ACC112 (cell line): ENCODE data around the gene ABTB2.

ENCODE experiments used
- H2AFZ ChIP-seq: fragments of 200-600 bp; sonication (generic); one replicate; pipeline ENCODE4 v1.6.0; 2017; ENCODE audit warnings: antibody characterized with exemption, low read length; ENCODE audit not compliant: unreplicated experiment
- H3K27ac ChIP-seq: fragments of 200-600 bp; sonication (generic); 2 replicates; pipeline ENCODE4 v1.5.1; 2014; ENCODE audit warnings: low read depth, mild to moderate bottlenecking, antibody characterized with exemption, low read length, moderate library complexity
- H3K27me3 ChIP-seq: fragments of 200-600 bp; sonication (generic); 2 replicates; pipeline ENCODE4 v1.6.1; 2014; ENCODE audit warnings: mild to moderate bottlenecking, antibody characterized with exemption, low read length, moderate library complexity, mixed read lengths; ENCODE audit not compliant: insufficient read depth
- H3K36me3 ChIP-seq: fragments of 200-600 bp; sonication (generic); 2 replicates; pipeline ENCODE4 v1.6.1; 2016; ENCODE audit warnings: mild to moderate bottlenecking, antibody characterized with exemption, low read length, moderate library complexity, mixed read lengths; ENCODE audit not compliant: insufficient read depth
- H3K4me1 ChIP-seq: fragments of 200-600 bp; sonication (generic); one replicate; pipeline ENCODE4 v1.6.1; 2016; ENCODE audit warnings: low read length, mixed read lengths; ENCODE audit not compliant: insufficient read depth, unreplicated experiment, control insufficient read depth
- H3K4me3 ChIP-seq: fragments of 200-600 bp; sonication (generic); 2 replicates; pipeline ENCODE4 v1.5.1; 2014; ENCODE audit warnings: mild to moderate bottlenecking, low read depth, low read length
- H3K79me2 ChIP-seq: fragments of 200-600 bp; sonication (generic); one replicate; pipeline ENCODE4 v1.6.0; 2016; ENCODE audit warnings: low read length; ENCODE audit not compliant: control insufficient read depth, unreplicated experiment, insufficient read depth

The ABTB2 gene

DNA sequence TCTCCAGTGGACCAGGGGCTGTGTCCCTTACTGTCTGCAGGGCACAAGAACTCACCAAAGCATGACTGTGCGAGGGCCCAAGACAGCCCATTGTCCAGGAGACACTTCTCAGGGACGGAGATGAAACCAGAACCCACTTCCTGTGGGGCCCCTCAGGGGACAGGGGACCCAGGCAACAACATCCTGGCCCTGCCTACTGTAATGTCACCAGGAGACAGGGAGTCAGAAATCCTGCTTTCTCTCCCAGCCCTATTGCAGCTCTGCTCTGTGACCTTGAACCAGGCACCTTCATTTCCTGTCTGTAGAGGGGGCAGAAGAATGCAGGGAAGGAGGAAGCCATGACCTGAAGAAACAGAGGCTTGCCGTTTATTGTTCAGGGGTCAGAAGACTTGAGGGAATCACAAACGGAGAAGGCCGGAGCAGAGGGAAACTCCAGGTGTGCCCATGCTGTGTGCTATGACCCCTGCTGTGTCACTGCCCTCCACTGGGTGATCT lies 154.4 kb downstream of the ABTB2 start:
- Histone ChIP-seq H3K27ac (no peak overlapping the region), H3K79me2 (no peaks in the 10 kb centered on the region), H3K4me1 (peaks cover 16% of the 10 kb centered on the region), H3K4me3 (no peak overlapping the region), H3K36me3 (no peaks in the 10 kb centered on the region), H2AFZ (no peak overlapping the region), H3K27me3 (no peaks in the 10 kb centered on the region)

DNA sequence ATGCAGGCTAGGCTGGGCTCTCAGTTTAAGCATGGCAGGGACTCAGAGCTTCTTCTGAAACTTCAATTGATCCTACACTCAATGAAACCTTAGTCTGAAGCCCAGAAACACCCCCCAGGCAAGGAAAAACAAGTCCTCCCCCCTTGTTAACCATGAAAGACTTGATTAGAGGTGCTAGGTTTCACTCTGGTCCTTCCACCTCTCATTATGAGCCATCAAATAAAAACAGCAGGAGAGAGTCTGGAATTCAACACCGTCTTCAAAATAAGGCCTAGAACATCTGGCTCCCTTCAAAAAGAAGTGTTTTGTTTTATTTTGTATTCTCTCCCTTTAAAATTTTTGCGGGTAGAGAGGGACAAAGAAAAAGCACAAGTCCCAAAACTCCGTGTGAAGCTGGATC lies 156.7 kb downstream of the ABTB2 start:
- no peak overlapping the region for H2AFZ ChIP-seq
- H3K4me3 ChIP-seq, result no peak overlapping the region
- H3K4me1 ChIP-seq, result peaks cover 16% of the 10 kb centered on the region
- no peaks in the 10 kb centered on the region for H3K27me3 ChIP-seq
- no peak overlapping the region for H3K27ac ChIP-seq
- no peaks in the 10 kb centered on the region for H3K36me3 ChIP-seq
- no peaks in the 10 kb centered on the region for H3K79me2 ChIP-seq

DNA sequence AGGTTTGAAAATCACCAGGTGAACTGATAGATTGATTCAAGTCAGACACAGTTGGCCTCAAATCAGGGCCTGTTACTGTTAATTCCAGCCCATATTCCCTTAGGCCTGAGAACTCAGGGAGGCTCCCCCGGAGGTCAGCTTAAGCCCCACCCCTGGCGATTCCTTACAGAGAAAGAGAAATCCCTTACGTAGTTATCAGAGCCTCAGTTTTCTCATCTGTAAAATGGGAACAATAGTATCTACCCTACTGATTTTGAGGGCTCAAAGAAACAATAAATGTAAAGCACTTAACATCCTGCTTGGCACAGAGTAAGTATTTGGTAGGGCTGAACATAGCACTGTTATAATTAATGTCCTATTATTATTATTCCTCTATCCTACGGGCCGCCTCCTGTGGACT lies 158.3 kb downstream of the ABTB2 start:
- no peaks in the 10 kb centered on the region for H3K36me3 ChIP-seq
- H3K27me3 ChIP-seq, result no peaks in the 10 kb centered on the region
- H3K4me1 ChIP-seq, result peaks cover 9% of the 10 kb centered on the region
- no peak overlapping the region for H2AFZ ChIP-seq
- no peaks in the 10 kb centered on the region for H3K79me2 ChIP-seq
- no peak overlapping the region for H3K4me3 ChIP-seq
- no peak overlapping the region for H3K27ac ChIP-seq

DNA sequence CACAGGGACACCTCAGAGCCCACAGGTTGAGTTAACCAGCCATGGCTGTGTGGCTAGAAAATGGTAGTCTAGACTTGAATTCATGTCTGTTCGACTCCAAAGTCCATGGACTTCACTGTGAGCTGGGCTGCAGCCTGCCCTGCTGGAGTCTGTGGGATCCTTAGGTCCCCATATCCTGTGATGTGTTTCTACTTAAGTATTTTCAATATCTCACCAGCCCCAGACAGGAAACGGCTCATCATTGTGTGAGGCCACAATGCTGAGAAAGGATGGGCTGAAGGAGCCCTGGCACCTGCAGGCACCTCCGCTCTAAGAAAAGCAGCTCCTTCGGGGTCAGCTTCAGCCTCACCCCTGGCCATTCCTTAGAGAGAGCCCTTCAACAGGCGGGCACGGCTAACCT lies 159.3 kb downstream of the ABTB2 start:
- H3K4me1 ChIP-seq, result peaks cover 3% of the 10 kb centered on the region
- H3K27me3 ChIP-seq, result no peaks in the 10 kb centered on the region
- no peaks in the 10 kb centered on the region for H3K79me2 ChIP-seq
- H2AFZ ChIP-seq, result no peak overlapping the region
- H3K36me3 ChIP-seq, result no peaks in the 10 kb centered on the region
- H3K4me3 ChIP-seq, result no peak overlapping the region
- H3K27ac ChIP-seq, result no peak overlapping the region

DNA sequence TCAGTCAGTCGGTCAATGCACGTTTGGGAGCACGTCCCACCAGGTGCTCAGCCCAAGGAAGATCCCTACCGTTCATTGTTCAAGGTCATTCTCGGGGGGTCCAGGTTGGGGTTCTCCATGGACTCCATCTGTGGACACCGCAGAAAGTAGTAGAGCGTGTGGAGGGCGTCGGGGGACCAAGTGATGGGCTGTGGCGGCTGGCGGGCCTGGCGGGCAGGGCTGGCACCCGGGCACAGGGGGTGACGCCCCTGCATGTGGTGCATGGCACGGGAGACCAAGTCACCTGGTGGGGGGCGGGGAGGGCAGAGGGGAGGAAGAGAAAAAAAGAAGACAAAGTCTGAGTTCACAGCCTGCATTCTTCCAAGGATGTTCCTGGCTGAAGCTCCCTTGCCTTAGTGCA lies 160.6 kb downstream of the ABTB2 start:
- no peaks in the 10 kb centered on the region for H3K27me3 ChIP-seq
- no peak overlapping the region for H3K27ac ChIP-seq
- H3K79me2 ChIP-seq, result no peaks in the 10 kb centered on the region
- H3K36me3 ChIP-seq, result no peaks in the 10 kb centered on the region
- no peak overlapping the region for H3K4me3 ChIP-seq
- H3K4me1 ChIP-seq, result peaks cover 14% of the 10 kb centered on the region
- no peak overlapping the region for H2AFZ ChIP-seq

DNA sequence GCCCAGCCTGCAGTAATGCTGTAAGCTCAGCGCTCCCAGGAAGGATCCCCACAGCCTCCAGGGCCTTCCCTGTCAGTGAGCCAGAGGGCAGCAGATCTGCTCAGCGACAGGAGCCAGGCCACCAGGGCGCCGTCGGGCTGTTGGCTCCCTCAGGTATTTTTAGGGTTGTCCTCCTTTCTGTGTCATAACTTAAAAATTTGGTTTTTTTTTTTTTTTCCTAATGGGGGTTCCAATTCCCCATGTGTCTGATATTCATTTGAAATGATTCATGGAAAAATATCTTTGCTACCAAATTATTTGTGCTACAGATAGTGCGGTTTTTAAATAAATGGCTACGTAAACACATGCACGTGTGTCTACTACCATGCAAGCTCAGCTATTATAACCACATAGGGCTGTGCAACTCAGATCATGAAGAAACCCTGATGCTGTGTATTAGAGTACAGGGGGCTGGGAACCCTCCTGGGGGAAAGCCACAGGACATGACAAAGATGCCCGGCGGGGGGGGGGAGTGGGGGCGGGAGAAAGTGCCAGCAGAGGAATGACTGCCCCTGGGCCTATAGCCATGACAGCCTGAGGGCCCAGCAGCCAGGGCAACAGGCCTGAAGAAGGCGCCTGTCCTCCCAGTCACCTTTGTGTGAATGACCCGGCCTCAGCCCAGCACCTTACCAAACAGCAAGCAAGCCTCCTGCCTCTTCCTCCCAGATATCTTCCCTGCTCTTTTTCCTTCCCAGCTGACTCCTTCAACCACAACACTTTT lies 163.1 kb downstream of the ABTB2 start:
- H3K36me3 ChIP-seq, result no peaks in the 10 kb centered on the region
- no peak overlapping the region for H3K27ac ChIP-seq
- no peak overlapping the region for H3K4me3 ChIP-seq
- no peaks in the 10 kb centered on the region for H3K27me3 ChIP-seq
- H3K4me1 ChIP-seq, result peaks cover 20% of the 10 kb centered on the region
- H2AFZ ChIP-seq, result no peak overlapping the region
- H3K79me2 ChIP-seq, result no peaks in the 10 kb centered on the region

DNA sequence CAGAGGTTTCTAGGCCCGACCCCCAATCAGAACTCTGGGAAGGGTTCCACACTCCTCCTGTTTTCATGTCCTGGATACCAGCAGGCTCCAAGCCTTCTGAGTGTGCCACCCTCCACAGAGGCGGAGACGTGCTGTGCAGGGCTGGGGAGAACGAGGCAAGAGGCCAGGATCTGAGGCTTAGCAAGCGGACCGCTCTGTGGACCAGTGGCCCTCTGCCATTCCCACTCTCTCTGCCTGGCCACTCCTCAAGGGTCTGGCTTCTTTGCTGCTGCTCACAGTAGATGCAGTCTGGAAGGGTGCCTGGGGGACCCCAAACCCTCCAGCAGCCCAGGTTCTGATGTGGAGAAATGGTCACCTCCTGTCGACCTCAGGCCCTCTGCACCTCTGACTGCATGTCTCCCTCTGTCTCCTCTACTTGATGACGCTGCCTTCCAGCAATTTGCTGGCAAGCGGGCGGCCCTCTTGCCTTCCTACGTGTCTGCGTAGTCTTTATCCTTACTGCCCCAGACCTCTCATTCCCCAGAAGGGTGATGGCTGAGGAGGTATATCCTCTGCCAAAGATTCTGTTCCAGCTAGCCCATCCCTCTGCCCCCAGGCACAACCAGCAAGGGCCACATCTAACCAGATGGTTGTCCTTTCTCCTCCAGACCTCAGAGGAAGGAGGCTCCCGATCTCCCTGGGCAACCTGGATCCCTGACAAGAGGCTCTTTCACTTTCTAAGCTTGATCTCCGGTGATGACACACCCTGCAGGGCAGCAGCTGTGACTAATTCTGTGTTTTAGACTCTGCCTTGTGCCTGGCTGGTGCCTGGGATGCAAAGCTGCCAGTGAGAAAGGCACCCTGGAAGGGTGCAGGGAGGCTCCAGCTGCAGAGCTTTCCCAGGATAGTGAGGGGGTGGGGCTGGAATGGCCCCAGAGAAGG lies 165.1 kb downstream of the ABTB2 start:
- H3K36me3 ChIP-seq, result no peaks in the 10 kb centered on the region
- peak overlapping the region; percentile 76 for H3K27ac ChIP-seq
- H3K79me2 ChIP-seq, result no peaks in the 10 kb centered on the region
- H3K27me3 ChIP-seq, result no peaks in the 10 kb centered on the region
- peaks cover 20% of the 10 kb centered on the region for H3K4me1 ChIP-seq
- peak overlapping the region; percentile 30 for H2AFZ ChIP-seq
- peak overlapping the region; percentile 59 for H3K4me3 ChIP-seq

DNA sequence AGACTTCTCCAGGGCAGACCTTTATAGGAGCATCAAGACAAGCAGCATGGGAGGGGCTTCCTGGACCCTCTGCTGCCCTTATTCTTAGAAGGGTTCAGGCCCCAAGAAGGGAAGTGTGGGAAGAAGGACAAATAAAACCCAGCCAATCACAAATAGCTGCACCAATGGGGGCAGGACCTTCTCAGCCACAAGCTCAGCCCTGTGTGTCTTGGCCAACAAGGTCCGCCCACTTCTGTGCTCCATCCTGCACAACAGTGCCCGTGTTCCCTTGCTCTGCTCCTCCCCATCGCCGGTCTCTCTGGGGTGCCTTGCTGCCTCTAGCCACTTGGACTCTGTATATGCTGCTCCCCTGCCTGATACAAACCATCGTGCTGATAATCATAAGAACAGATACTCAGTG lies 166.2 kb downstream of the ABTB2 start:
- Histone ChIP-seq H3K4me3 (no peak overlapping the region), H3K36me3 (no peaks in the 10 kb centered on the region), H3K4me1 (peaks cover 20% of the 10 kb centered on the region), H3K79me2 (no peaks in the 10 kb centered on the region), H2AFZ (no peak overlapping the region), H3K27me3 (no peaks in the 10 kb centered on the region), H3K27ac (no peak overlapping the region)

DNA sequence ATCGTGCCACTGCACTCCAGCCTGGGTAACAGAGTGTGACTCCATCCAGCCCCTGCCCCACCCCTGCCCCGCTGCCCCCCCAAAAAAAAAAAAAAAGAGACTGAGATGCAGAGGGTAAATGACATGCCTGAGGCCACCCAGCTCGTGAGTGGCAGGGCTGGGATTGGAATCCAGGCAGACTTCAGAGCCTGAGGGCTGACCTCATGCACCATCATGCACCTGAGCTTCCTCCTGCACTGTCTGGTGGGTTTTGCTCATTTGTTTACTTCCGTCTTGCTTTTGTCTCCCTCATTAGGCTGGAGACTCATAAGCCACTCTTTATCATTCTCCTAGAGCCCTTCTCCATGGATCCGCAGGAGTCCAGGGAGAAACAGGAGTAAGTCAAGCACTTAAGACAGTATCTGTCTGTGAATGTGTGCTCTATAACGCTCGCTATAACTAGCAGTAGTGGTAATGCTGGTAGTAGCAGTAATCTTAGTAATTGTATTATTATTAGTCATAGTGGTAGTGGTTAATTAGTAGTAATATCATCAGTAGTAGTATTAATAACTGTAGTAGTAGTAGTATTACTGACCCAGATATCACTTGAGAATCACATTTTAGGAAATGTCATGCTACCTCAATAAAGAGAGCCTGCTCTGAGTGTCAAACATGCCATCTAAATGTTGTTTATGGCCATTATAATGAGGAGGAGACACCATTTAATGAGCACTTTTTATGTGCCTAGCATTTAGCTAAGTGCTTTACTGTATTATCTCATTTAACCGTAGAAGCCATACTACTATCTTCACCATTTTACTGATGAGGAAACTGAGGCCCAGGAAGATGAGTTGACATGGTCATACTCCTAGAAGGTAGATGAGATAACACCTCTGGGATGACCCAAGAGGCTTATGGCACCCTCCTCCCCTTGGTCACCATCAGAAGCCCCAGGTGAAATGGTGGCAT lies 167.3 kb downstream of the ABTB2 start:
- peaks cover 20% of the 10 kb centered on the region for H3K4me1 ChIP-seq
- no peak overlapping the region for H3K27ac ChIP-seq
- no peak overlapping the region for H2AFZ ChIP-seq
- H3K36me3 ChIP-seq, result no peaks in the 10 kb centered on the region
- H3K27me3 ChIP-seq, result no peaks in the 10 kb centered on the region
- no peaks in the 10 kb centered on the region for H3K79me2 ChIP-seq
- no peak overlapping the region for H3K4me3 ChIP-seq

DNA sequence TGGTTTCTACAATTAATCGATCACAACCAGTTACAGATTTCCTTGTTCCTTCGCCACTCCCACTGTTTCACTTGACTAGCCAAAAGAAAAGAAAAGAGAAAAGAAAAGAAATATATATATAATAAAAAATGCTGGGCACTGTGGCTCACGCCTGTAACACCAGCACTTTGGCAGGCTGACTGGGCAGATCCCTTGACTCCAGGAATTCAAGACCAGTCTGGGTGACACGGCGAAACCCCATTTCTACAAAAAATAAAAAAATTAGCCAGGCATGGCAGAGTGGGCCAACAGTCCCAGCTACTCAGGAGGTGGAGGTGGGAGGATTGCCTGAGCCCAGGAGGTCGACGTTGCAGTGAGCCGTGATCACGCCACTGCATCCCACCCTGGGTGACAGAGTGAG lies 168.6 kb downstream of the ABTB2 start:
- Histone ChIP-seq H3K4me1 (peaks cover 20% of the 10 kb centered on the region), H3K27ac (no peak overlapping the region), H3K36me3 (no peaks in the 10 kb centered on the region), H2AFZ (no peak overlapping the region), H3K79me2 (no peaks in the 10 kb centered on the region), H3K4me3 (no peak overlapping the region), H3K27me3 (no peaks in the 10 kb centered on the region)
